ENCODE measurements around the gene SIN3A.
"Not testable (repeated sequence)": the region's sequence is repeated elsewhere in the genome, so short reads cannot be mapped to it uniquely, and the experiment has no call there.

SIN3A gene

DNA sequence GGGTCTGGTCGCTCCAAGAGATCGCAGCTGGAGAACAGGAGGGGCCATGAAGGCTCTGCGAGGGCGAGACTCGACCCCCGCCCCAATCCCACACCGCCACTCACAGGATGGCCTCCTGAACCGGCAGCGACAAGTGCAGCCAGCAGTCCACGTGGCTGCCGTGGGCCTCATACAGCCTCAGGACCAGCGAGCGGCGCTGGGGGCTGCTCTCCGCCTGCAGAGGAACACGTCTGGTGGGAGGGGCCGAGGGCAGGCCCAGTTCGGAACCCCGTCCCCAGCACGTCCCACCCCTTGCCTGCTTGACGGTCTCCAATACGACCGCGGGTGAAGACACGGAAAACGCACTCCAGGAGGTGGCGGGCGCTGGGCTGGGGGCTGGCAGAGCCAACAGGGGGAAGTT lies 95.5 kb downstream of the SIN3A start:
- DNase-seq (ENCODE audit: low spot score), result peak; percentile 33

DNA sequence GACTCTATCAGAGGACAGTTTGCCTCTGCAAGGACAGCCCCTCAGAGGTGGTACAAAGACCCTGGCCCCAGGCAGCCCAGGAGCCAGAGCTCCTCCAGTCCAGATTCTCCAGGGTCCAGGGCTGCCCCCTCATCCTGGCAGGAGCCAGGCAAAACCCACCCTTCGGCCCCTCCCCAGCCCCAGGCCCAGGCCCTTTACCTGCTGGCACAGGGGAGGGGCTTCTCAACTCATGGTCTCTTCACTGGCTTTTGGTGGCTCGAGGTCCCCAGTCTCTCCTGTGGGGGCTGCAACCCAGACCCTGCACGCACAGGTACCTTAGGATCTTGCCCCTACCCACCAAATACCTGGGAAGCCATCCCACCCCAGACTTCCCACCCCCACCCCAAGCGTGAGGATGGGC lies 96.1 kb downstream of the SIN3A start:
- no peak for DNase-seq (ENCODE audit: low spot score)

- DNase-seq (ENCODE audit: low spot score), result no peak
Observed at GRCh38 chr15:75354454-75354853, 97.0 kb downstream of the SIN3A start.

- no peak for DNase-seq (ENCODE audit: low spot score)
Observed at GRCh38 chr15:75353604-75354003, 97.9 kb downstream of the SIN3A start.

DNA sequence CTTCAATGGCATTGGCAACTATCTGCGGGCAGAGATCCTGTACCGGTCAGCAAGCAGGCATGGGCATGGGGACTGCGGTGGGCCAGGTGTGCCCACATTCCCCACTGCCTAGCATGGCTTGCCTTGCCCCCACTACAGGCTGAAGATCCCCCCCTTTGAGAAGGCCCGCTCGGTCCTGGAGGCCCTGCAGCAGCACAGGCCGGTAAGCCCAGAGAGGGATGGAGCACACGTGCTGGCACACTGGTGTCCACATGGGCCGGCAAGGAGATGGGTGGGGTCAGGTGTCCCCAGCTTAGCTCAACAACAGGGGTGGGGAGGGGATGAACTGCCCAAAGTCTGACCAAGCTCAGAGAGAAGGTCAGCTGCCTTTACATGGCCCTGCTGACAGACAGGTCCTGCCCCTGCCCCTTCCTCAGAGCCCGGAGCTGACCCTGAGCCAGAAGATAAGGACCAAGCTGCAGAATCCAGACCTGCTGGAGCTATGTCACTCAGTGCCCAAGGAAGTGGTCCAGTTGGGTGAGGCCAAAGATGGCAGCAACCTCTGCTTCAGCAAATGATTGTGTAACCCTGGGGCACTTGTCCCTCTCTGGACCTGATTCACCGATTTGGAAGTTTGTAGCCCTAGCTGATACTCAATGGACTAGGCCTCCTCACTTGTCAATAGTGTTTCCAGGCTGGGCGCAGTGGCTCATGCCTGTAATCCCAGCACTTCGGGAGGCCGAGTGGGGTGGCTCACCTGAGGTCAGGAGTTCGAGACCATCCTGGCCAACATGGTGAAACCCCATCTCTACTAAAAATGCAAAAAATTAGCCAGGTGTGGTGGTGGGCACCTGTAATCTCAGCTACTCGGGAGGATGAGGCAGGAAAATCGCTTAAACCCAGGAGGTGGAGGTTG lies 99.1 kb downstream of the SIN3A start:
- peak; percentile 23 for DNase-seq (ENCODE audit: low spot score)

GRCh38 chr15:75350601-75351361 lies 100.7 kb downstream of the SIN3A start:
- peak; percentile 13 for DNase-seq (ENCODE audit: low spot score)

DNA sequence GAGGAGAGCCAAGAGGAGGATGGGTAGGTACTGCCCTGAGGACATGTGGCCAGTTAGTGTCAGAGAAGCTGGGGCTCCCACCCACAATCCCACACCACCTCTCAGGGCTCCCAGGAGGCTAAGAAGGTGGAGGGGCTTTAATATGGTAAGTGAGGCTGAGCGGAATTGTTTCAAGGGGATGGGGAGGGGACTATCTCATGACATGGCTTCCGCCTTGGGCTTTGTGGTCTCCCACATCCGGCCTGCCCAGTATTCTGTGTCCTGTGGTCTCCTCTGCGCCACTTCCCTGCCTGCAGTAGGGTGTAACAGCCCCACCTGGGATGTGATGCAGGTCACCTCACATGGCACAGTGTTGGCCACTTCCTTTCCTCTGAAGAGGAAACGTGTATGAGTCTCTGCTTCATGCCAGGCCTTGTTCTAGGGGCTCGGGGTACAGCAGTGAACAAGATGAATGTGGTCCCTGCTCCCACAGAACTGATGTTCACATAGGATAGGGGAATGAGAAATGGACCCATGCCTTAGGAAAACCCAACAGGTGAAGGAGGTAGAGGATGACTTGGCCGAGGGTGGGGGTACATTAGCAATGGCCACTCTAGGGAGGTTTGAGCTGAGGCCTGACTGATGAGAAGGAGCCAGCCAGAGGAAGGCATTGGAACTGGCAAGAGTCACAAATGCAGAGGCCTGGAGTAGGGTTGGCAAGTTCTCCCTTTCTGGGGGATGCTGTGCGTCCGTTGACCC lies 101.5 kb downstream of the SIN3A start:
- peak; percentile 15 for DNase-seq (ENCODE audit: low spot score)

GRCh38 chr15:75349351-75349669 lies 102.2 kb downstream of the SIN3A start:
- not testable (repeated sequence) for DNase-seq (ENCODE audit: low spot score)

DNA sequence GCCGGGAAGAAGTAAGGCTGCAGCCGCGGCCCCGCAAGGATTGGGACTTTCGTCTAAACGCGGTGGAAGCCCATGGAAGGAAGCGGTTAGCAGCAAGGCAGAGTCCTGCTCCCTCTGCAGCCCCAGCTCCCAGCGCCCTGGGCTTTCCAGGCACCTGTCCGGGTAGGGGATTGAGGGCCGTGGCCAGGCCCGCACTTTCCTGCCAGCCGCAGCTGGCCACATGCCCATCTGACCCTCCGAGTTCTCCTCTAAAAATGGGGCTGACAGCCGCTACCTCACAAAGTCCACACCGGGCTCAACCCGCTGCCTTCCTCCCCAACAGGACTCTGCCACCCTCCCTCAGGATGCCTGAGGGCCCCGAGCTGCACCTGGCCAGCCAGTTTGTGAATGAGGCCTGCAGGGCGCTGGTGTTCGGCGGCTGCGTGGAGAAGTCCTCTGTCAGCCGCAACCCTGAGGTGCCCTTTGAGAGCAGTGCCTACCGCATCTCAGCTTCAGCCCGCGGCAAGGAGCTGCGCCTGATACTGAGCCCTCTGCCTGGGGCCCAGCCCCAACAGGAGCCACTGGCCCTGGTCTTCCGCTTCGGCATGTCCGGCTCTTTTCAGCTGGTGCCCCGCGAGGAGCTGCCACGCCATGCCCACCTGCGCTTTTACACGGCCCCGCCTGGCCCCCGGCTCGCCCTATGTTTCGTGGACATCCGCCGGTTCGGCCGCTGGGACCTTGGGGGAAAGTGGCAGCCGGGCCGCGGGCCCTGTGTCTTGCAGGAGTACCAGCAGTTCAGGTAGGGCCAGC lies 102.7 kb downstream of the SIN3A start:
- peak; percentile 55 for DNase-seq (ENCODE audit: low spot score)

- DNase-seq (ENCODE audit: low spot score), result peak; percentile 71
Observed at GRCh38 chr15:75348034-75348561, 103.4 kb downstream of the SIN3A start.

DNA sequence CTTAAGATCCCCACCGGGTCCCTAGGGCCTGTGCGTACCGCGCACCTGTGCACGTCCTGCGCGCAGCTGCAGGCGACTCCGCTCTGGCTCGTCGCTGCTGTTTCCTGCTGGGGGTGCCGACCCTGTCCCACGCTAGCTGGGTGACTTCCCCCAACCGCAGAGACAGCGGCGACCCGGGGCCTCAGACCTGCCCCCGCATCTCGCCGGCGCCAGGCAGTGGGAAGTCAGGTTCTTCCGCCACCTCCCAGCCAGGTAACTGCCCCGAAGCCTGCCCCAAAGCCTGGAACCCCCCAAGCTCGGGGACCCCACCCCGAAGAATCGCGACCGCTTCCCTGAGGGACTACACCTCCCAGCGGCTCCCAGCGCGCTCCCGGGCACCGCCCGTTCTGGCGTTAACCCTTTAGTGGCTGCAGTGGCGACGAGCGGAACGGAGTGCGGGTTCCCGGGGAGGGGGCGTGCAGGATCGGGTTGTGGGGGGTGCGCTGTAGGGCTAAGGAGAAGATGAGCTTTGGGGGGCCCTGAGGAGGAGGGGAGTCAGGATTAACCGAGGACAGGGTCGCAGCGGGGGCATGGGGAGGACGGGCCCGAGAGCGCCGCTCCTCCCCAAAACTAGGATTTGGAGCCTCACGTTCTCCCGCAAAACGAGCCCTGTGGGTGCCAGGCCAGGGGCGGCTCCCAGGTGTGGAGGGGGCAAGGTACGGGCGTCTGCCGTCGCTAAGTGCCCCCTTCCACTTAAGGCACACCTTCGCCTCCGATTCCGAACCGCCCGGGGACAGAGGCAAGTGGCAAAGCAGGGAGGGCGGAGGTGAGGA lies 104.1 kb downstream of the SIN3A start:
- DNase-seq (ENCODE audit: low spot score), result peak; percentile 80

- no peak for DNase-seq (ENCODE audit: low spot score)
Observed at GRCh38 chr15:75346796-75347221, 104.7 kb downstream of the SIN3A start, which contains the start of gene NEIL1. NEIL1 (plus strand) TSS chr15:75347039; CDS start chr15:75348906, 1,867 bp downstream.

- DNase-seq (ENCODE audit: low spot score), result not testable (repeated sequence)
Observed at GRCh38 chr15:75343953-75344352, 107.5 kb downstream of the SIN3A start.

DNA sequence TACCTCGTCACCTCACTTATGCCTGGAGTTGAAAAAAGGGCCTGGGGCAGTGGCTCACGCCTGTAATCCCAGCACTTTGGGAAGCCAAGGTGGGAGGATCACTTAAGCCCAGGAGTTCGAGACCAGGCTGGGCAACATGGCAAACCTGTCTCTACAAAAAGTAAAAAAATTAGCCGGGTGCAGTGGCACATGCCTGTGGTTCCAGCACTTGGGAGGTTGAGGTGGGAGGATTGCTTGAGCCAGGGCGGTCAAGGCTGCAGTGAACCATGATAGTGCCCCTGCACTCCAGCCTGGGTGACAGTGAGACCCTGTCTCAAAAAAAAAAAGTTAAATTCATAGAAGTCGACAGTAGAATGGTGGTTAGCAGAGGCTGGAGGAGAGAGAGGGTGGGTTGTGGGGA lies 109.3 kb downstream of the SIN3A start:
- no peak for DNase-seq (ENCODE audit: low spot score)

GRCh38 chr15:75339531-75340240 lies 111.8 kb downstream of the SIN3A start:
- DNase-seq (ENCODE audit: low spot score), result no peak

GRCh38 chr15:75338661-75339240 lies 112.7 kb downstream of the SIN3A start:
- DNase-seq (ENCODE audit: low spot score), result no peak

GRCh38 chr15:75335705-75336355 lies 115.7 kb downstream of the SIN3A start, which contains the start of gene COMMD4:
COMMD4 (plus strand) TSS chr15:75336063; CDS start chr15:75336090, 27 bp downstream.
- DNase-seq (ENCODE audit: low spot score), result peak; percentile 86

- no peak for DNase-seq (ENCODE audit: low spot score)
Observed at GRCh38 chr15:75335313-75335704, 116.2 kb downstream of the SIN3A start.
